ENCODE results near the gene HP. TPM values are rescaled to one million over a fixed set of nuclear protein-coding genes. Genes with fewer than 3 reads are reported as not detected.
"Not testable (repeated sequence)": the region's sequence is repeated elsewhere in the genome, so short reads cannot be mapped to it uniquely, and the experiment has no call there.

The HP gene
- total RNA-seq (100 to 1,000 TPM in 1 of 2 donors, 1 to 10 TPM in 1; 8.0 to 450 TPM), polyA plus RNA-seq (1,000 to 10,000 TPM in 1 of 2 donors, 100 to 1,000 TPM in 1; 673 to 1,570 TPM)
- long read RNA-seq, donor 1: 0 reads
- long read RNA-seq, donor 2: 0 reads
- long read RNA-seq, donor 3: 0 reads
- long read RNA-seq, donor 4: 0 reads
- long read RNA-seq, donor 5, partial matches to known transcripts: 0 of 1 reads
- long read RNA-seq, donor 5, other reads (novel, unspliced or antisense): 0 of 1 reads

- H3K36me3 ChIP-seq (ENCODE audit: control insufficient read depth in 4 of 4, insufficient read depth in 4 of 4, low read length in 4 of 4); H3K9me3 ChIP-seq (ENCODE audit: control insufficient read depth in 4 of 4, insufficient read depth in 3 of 4, low read length in 3 of 4); DNase-seq; H3K27me3 ChIP-seq (ENCODE audit: control insufficient read depth in 3 of 3, insufficient read depth in 3 of 3, low read length in 2 of 3); H3K4me1 ChIP-seq (ENCODE audit: control insufficient read depth in 5 of 5, insufficient read depth in 5 of 5, low read length in 5 of 5); H3K27ac ChIP-seq (ENCODE audit: low read depth in 1 of 2, low read length in 1 of 2); H3K4me3 ChIP-seq; H3K9ac ChIP-seq (ENCODE audit: insufficient read depth in 1 of 2, low read length in 2 of 2): not testable (repeated sequence)
- ATAC-seq (ENCODE audit: insufficient read depth, low FRiP score): peak; percentile 21
- WGBS, 2 donors: 30 to 58% methylated on average over 5 of the region's 5 CpGs
Measured at GRCh38 chr16:72054254-72054847, at the start of gene HP. Gene HP, plus strand, starts transcription at chr16:72054505. Its CDS starts 148 bp downstream, at chr16:72054653.

DNA sequence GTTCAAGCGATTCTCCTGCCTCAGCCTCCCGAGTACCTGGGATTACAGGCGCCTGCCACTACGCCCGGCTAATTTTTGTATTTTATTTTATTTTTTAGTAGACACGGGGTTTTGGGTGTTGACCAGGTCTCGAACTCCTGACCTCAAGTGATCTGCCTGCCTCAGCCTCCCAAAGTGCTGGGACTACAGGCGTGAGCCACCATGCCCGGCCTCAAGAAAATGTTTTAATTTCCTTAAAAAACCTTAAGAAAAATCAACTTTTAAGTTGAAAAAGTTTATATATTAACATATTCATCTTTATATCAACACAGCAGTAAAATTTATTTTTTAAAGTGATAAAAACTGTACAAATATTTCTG, 46.3 kb upstream of the HP start:
- DNase-seq; H3K36me3 ChIP-seq (ENCODE audit: control insufficient read depth in 4 of 4, insufficient read depth in 4 of 4, low read length in 4 of 4); H3K27ac ChIP-seq (ENCODE audit: low read depth in 1 of 2, low read length in 1 of 2); H3K27me3 ChIP-seq (ENCODE audit: control insufficient read depth in 3 of 3, insufficient read depth in 3 of 3, low read length in 2 of 3); ATAC-seq (ENCODE audit: insufficient read depth, low FRiP score); H3K9ac ChIP-seq (ENCODE audit: insufficient read depth in 1 of 2, low read length in 2 of 2); H3K4me3 ChIP-seq; H3K4me1 ChIP-seq (ENCODE audit: control insufficient read depth in 5 of 5, insufficient read depth in 5 of 5, low read length in 5 of 5); H3K9me3 ChIP-seq (ENCODE audit: control insufficient read depth in 4 of 4, insufficient read depth in 3 of 4, low read length in 3 of 4): not testable (repeated sequence)
- whole genome bisulfite sequencing, 2 donors: 77 to 84% methylated on average over 9 of the region's 9 CpGs

- Histone ChIP-seq H3K4me3 (peak within 1 kb of the TSS; percentile 90), H3K27me3 (ENCODE audit: control insufficient read depth in 3 of 3, insufficient read depth in 3 of 3, low read length in 2 of 3) (no peaks in the 10 kb centered on the region), H3K4me1 (ENCODE audit: control insufficient read depth in 5 of 5, insufficient read depth in 5 of 5, low read length in 5 of 5) (peaks cover 0 to 3% (median 0%) of the 10 kb centered on the region in 5 donors), H3K9ac (ENCODE audit: insufficient read depth in 1 of 2, low read length in 2 of 2) (peak within 1 kb of the TSS; percentile 6 to 63), H3K9me3 (ENCODE audit: control insufficient read depth in 4 of 4, insufficient read depth in 3 of 4, low read length in 3 of 4) (no peaks in the 10 kb centered on the region), H3K27ac (ENCODE audit: low read depth in 1 of 2, low read length in 1 of 2) (peak within 1 kb of the TSS; percentile 14 to 81), H3K36me3 (ENCODE audit: control insufficient read depth in 4 of 4, insufficient read depth in 4 of 4, low read length in 4 of 4) (peaks cover 0 to 5% (median 2%) of the 10 kb centered on the region in 4 donors)
- DNase-seq (peak; percentile 98 to 99 (median 98)), ATAC-seq (ENCODE audit: insufficient read depth, low FRiP score) (peak; percentile 100)
- TF ChIP-seq CTCF (IDR thresholded peaks at IDR 0.05; ENCODE audit: control extremely low read depth, extremely low read depth): no peak
- 1% methylated on average over 57 of the region's 57 CpGs for WGBS, 2 donors
Measured at GRCh38 chr16:72008424-72009216, 45.7 kb upstream of the HP start, which contains the start of gene DHODH. Gene DHODH, plus strand, starts transcription at chr16:72008744. Its CDS starts 21 bp downstream, at chr16:72008765.

- H3K36me3 ChIP-seq (ENCODE audit: control insufficient read depth in 4 of 4, insufficient read depth in 4 of 4, low read length in 4 of 4): peaks cover 2 to 5% (median 4%) of the 10 kb centered on the region in 4 donors
- peaks cover 0 to 11% (median 0%) of the 10 kb centered on the region in 5 donors for H3K4me1 ChIP-seq (ENCODE audit: control insufficient read depth in 5 of 5, insufficient read depth in 5 of 5, low read length in 5 of 5)
- H3K9me3 ChIP-seq (ENCODE audit: control insufficient read depth in 4 of 4, insufficient read depth in 3 of 4, low read length in 3 of 4): no peaks in the 10 kb centered on the region
- H3K4me3 ChIP-seq: no peak overlapping the region
- DNase-seq (no peak), ATAC-seq (ENCODE audit: insufficient read depth, low FRiP score) (no peak)
- no peak overlapping the region for H3K27ac ChIP-seq (ENCODE audit: low read depth in 1 of 2, low read length in 1 of 2)
- 97 to 99% methylated on average over 10 of the region's 10 CpGs for WGBS, 2 donors
- H3K9ac ChIP-seq (ENCODE audit: insufficient read depth in 1 of 2, low read length in 2 of 2): no peak overlapping the region
- TF ChIP-seq CTCF (IDR thresholded peaks at IDR 0.05; ENCODE audit: control extremely low read depth, extremely low read depth): no peak
- H3K27me3 ChIP-seq (ENCODE audit: control insufficient read depth in 3 of 3, insufficient read depth in 3 of 3, low read length in 2 of 3): no peaks in the 10 kb centered on the region
Measured at GRCh38 chr16:72009779-72010178, 44.5 kb upstream of the HP start.

Measured in lung (tissue), 16 donors.